Activated CD4-positive, alpha-beta T cell treated with anti-CD3 and anti-CD28 coated beads, Interleukin-2, Interleukin-6, amounts not matched to agents 100 ng/mL and 50 ng/mL, durations not matched to agents 16 hours and 8 hours (primary cell): Measurements from ENCODE around the gene CALCOCO1.

Experiments used
- DNase-seq: peaks from one replicate; pipeline ENCODE4 v3.0.0-alpha.2; 2020

Gene CALCOCO1

DNA sequence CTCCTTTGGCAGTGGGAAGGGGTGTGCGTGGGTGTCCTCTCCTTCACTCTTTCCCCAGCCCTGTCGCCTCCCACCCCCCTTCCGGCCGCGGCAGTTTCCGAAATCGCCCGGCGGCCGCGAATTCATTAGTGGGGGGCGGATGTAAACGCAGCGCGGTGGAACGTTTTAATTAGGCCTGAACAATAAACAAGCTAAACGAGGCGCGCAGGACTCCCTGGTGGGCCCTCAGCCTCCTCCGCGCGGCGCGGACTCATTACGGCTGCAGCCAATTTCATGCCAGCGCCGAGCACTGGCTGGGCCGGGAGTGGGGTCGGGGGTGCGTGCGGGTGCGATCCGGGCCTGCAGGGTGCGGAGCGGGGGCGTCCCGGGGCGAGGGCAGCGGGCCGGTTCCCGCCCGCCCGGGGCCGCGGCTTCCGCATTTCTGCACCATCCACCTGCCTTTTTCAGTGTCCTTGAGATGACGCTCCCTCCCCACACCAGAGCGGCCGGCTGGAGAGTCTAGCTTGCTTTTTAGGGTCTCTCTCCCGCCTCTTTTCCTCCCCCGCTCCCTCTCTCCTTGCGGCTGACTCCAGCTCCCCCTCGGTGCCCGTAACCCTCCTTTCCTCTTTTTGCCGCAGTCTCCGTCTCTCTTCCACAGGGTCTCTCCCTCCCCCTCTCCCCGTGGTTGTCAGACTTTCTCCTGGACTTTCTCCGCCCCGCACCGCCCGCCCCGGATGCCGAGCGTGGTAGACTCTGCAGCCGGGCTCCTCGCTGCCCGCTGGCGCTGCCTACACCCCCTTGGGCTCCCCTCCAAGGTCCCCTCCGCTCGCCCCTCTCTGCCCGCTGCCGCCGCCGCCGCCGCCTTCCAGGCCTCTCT lies 24.3 kb upstream of the CALCOCO1 start, which contains the start of gene CISTR:
Gene CISTR (minus strand): TSS at position 644 of the 856 bp plus-strand sequence.
- DNase-seq = peak; percentile 19

- DNase-seq = no peak
These were observed 23.6 kb upstream of the CALCOCO1 start for GRCh38 chr12:53750812-53751335.

DNA sequence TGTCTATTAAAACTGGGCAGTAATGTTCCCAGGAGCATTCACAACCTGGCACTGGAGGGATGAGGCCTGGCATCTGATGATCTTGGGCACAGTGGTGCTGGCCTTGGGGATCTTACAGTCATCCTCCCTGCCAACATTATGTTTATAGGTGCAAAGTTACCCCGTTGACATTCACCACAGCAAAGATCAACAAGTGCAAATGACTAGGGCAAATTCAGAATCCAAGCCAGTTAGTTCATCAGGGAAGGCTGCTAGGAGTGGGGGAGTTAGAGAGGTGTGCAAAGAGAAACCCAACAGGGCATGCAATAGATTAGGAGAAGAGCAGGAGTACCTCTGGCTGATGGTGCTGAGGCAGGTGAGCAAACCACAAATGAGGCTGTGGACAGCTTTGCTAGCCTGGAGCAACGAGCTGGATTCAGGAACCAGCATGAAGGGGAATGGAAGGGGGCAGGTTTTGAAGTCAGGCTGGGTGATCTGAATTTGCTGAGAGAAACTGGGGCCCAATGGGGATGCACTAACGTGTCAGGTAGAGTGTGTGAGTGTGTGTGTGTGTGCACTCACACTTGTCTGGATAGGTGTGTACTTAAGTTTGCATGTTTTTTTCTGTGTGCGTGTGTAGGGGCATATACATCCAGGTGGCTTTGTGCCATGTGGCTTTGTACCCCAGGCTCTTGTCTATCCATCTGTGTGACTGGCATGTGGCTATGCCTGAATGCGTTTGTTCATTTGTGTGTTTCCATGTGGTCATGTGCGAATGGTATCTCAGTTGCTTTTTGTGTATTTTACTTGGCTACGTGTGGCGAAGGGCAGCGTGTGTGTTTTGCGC lies 22.9 kb upstream of the CALCOCO1 start:
- no peak for DNase-seq

DNA sequence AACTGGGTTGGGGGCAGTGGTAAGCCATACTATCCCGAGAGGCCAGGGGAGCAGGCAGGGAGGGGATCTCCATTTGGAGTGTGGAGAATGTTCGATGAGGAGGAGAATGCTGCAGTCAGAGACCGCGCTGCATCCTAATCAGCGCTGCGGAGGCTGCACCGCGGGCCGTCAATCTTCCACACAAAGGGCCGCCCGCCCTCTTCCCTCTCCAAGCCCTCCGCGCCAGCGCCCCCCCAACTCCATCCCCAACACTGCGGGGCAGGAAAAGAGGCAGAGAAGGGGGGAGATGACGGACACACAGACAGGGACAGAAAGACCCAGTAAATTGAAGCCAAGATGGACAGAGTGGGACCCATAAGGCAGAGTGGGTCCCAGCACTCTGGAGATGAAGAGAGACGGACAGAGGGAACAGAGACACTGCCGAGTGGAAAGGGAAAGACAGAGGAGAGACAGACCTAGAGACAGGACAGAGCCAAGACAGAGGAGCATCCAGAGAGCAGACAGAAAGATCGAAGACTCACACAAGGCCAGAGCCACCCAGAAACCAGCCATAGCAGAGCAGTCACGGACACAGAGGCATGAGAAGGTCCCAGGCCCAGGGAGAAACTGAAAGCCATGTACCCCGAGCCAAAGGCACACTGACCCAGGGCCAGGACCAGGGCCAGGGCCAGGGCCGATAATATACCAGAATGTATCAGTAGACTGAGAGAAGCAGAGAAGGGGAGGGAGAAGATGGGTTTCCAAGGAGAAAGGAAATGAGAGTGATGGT lies 21.0 kb upstream of the CALCOCO1 start:
- no peak for DNase-seq

DNA sequence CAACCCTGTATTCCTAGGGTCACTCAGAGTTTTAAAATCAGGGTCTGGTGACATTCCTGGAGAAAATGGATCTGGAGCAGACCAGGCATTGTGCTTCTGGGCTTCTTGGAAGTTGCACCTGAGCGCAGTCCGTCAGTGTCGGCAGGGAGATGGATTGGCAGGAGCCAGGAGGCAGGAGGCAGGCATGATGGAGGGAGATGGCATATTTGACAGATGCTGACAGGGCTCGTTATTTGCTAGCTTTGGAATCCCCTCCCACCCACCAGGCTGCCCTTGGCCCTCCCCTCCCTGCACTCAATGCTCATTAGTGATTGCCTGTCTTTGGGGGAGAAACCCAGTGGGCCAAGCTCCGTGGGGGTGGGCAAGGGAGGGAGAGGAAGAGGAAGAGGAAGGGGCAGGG lies 19.8 kb upstream of the CALCOCO1 start:
- DNase-seq = no peak

GRCh38 chr12:53746592-53747092 lies 19.4 kb upstream of the CALCOCO1 start:
- peak; percentile 90 for DNase-seq

DNA sequence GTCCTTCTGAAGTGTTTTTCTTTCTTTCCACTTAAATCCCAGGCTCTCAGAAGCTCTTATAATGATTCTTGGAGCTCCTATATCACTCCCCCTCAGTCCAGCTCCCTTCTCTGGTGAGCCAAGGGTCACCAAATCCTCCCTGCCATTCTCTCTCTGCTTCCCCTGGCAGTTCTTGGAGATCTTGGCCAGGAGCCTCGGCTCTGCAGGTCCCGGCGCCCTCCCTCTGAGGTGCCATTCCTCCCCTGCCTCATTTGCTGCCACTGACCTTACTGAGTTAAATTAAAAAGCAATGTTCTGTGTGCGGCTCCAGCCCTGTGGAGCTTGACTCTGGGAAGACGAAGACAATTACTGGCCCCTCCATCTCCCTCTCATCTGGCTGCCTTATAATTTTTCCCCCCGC lies 17.5 kb upstream of the CALCOCO1 start:
- DNase-seq = no peak

GRCh38 chr12:53744130-53744441 lies 16.8 kb upstream of the CALCOCO1 start:
- no peak for DNase-seq

DNA sequence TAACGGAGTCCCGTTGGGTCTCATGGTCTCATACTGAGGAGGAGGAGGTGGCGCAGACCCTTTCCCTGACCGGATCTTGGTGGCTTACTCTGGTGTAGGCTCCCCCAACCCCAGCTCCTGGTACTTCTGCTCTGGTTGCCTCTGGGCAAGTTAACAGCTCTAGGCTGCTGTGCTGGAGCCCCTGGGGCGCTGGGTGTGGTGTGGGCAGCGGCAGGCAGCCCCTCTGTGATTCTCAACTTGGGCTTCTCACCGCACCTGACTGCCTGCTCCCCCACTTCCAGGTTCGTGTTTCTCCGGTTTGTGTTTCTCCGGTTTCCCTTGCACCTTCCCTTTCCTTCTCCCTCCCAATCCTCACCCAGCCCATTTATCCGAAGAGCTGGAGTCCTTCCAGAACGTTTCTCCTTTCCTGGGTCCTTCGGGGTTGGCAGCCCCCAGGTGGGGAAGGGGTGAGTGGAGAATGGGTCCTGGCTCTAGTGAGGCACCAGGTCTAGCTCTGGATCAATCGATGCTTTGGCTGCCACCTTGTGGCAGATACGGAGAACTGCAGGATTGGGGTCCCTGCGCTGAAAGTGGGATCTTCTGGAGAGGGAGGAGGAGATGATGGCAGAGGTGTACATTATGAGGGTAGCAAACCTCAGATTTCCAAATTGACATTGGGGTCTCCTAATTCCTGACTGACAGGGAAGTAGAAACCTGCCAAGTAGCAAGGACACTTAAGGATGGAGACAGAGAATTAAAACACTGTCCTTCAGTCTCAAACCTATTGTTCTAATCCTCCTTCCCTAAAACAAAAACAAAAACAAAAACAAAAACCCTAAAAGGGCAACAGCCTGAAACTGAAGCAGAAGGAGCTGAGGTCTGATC lies 16.2 kb upstream of the CALCOCO1 start:
- DNase-seq = peak; percentile 75

DNA sequence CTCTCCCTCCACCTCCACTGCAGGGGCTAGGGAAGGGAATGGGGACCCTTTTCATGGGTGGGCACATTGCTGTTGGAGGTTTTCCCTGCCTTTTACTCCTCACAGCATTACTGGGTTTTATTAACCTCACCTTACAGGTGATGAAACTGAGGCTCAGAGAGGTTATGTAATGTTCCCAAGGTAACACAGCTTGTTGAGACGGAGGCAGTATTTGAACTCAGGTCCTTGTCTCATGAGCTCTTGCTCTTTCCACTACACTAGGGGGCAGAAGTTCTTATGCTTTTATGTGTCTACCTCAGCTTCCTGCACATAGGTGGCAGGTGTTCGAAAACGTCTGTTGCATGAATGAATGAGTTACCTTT lies 12.9 kb upstream of the CALCOCO1 start:
- DNase-seq = no peak

GRCh38 chr12:53739214-53740129 lies 12.2 kb upstream of the CALCOCO1 start:
- DNase-seq = no peak

DNA sequence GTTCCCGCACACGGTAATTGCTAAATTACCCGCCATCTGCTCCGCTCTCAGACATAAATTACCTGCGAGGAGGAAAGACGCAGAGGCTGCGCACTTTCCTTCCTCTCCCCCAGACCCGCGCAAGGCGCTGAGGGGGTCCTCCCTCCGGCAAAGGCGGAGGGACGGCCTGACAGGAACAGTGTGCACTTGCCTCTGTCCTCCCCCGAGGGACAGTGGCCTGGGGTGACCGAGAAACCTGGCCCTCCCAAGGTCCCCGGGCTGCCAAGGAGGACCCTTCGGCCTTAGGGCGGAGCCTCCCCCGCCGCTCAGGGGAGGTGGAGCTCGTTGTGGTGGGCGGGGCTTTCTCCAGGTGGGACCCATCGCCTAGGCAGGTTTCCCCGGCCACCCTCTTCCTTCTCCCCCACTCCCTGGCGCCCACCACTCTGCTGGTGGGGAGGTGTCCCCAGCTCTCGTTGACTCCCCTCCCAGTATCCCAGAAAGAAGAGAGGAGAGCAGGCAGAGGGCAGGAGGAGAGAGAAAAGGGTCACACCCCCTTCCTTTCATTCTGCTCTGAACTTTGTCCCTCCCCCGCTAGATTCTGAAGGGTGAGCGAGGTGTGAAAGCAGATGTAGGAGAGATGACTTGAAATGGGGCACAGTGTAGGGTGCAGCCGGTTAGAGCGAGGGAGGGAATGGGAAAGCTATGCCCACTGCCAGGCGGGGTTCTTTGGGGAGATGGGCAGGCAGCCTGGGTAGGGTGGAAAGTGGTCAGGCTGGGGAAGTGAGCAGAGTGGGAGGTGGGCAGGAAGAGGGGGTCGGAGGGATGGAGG lies 11.4 kb upstream of the CALCOCO1 start:
- DNase-seq = no peak

DNA sequence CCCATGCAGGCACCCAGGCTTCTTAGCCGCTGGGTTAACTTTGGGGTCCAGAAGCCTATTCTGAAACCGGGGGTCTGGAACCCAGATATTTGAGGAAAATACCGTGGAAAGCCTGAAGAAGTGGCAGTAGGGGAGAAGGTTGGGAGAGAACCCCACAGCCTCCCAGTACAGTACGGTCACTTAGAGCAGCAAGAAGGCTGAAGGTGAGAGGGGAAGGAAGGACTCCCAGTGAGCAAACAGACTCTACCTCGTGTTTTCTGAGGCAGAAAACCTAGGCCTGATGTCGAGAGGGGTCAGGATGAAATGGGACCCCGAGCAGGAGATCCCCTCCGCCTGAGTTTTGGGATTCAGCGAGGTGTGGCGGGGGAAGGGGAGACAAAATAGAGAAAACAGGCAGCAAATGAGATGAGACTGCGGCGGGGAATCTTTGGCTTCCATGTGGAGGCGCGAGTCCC lies 10.7 kb upstream of the CALCOCO1 start:
- no peak for DNase-seq

DNA sequence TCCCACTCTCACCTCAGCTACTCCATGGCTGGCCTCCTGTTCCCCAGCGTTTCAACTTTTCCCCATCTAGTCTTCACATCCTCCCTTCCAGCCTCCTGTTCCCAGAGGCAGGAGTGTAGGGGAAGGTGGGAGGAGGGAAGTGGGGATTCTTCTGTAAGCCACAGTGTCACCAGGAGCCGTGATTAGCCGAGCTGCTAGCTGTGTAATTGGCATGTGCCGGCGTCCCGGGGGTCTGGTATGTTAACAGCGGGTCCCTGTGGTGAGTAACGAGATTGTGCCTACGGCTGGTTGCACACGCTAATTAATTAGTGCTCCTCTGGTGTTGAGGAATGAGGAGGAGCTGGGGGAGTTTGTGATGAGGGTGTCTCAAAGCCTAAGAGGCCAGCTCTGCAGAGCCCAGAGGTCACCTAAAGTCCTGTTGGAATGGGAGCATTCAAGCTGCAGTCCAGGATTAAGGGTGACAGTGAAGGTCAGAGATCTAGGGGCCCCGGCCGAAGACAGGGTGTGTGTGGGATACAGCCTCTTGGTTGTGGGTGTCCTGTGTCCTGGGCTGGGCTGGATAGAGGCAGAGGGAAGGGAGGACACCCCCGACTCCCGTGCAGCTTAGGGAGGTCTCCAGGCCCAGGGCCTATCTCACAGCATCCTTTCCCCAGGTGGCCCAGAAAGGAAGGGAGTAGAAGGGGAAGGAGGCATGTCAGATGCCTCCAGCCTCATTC lies 10.0 kb upstream of the CALCOCO1 start:
- DNase-seq = no peak

- no peak for DNase-seq
These were observed 9.3 kb upstream of the CALCOCO1 start for GRCh38 chr12:53736592-53736991.

- DNase-seq = no peak
These were observed 8.3 kb upstream of the CALCOCO1 start for GRCh38 chr12:53735556-53735955.

GRCh38 chr12:53734425-53734824 lies 7.2 kb upstream of the CALCOCO1 start:
- no peak for DNase-seq

DNA sequence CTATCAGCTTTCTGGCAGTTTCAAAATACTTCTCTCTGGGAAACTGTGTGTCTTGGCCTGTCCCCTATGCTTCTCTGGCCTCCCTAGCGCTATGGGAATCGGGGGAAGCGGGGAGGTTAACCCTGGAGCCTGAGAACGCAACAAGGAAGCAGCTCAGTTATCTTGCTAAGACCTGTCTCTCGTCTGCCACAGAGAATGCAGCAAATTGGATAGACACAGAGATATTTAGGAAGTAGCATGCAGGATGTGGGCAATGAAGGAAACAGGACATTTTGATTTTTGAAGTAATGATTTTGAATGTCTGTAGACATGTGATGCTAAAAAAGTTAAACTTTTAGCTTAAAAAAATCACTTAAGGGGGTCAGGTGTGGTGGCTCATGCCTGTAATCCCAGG lies 6.6 kb upstream of the CALCOCO1 start:
- no peak for DNase-seq
